ENCODE data around the gene KCNE4.

Gene KCNE4

GRCh38 chr2:223019987-223020717, 31.8 kb upstream of the KCNE4 start:
- Histone ChIP-seq H3F3A (ENCODE audit: insufficient read depth, low read length) (no peaks in the 10 kb centered on the region), H2AFZ (ENCODE audit: low read length) (no peak overlapping the region), H3K79me2 (ENCODE audit: low read length) (no peaks in the 10 kb centered on the region), H3K4me1 (ENCODE audit: low read length) (no peaks in the 10 kb centered on the region), H3K9me2 (replicated peaks; ENCODE audit: insufficient read depth, low read length) (no peaks in the 10 kb centered on the region), H3K36me3 (replicated peaks; ENCODE audit: insufficient read depth, low read length) (no peaks in the 10 kb centered on the region), H3K9me3 (replicated peaks; ENCODE audit: insufficient read depth, low read length) (no peaks in the 10 kb centered on the region), H3K27ac (ENCODE audit: low read length) (no peak overlapping the region), H3K4me3 (ENCODE audit: low read length) (no peak overlapping the region), H4K20me1 (ENCODE audit: insufficient read depth, low read length) (no peaks in the 10 kb centered on the region), H3K4me2 (ENCODE audit: low read depth, low read length) (no peak overlapping the region), H3K9ac (ENCODE audit: low read length) (no peak overlapping the region), H3K27me3 (replicated peaks; ENCODE audit: insufficient read depth, low read length) (no peaks in the 10 kb centered on the region)
- TF ChIP-seq EZH2 (optimal IDR thresholded peaks at IDR 0.05; ENCODE audit: low read depth, low read length): no peak
- no peak for TF ChIP-seq EZH2phosphoT487 (IDR thresholded peaks at IDR 0.05; ENCODE audit: low read length)
- TF ChIP-seq, protein P1, sequence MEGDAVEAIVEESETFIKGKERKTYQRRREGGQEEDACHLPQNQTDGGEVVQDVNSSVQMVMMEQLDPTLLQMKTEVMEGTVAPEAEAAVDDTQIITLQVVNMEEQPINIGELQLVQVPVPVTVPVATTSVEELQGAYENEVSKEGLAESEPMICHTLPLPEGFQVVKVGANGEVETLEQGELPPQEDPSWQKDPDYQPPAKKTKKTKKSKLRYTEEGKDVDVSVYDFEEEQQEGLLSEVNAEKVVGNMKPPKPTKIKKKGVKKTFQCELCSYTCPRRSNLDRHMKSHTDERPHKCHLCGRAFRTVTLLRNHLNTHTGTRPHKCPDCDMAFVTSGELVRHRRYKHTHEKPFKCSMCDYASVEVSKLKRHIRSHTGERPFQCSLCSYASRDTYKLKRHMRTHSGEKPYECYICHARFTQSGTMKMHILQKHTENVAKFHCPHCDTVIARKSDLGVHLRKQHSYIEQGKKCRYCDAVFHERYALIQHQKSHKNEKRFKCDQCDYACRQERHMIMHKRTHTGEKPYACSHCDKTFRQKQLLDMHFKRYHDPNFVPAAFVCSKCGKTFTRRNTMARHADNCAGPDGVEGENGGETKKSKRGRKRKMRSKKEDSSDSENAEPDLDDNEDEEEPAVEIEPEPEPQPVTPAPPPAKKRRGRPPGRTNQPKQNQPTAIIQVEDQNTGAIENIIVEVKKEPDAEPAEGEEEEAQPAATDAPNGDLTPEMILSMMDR (IDR thresholded peaks at IDR 0.05; ENCODE audit: low read length): no peak
- no peak for DNase-seq

DNA sequence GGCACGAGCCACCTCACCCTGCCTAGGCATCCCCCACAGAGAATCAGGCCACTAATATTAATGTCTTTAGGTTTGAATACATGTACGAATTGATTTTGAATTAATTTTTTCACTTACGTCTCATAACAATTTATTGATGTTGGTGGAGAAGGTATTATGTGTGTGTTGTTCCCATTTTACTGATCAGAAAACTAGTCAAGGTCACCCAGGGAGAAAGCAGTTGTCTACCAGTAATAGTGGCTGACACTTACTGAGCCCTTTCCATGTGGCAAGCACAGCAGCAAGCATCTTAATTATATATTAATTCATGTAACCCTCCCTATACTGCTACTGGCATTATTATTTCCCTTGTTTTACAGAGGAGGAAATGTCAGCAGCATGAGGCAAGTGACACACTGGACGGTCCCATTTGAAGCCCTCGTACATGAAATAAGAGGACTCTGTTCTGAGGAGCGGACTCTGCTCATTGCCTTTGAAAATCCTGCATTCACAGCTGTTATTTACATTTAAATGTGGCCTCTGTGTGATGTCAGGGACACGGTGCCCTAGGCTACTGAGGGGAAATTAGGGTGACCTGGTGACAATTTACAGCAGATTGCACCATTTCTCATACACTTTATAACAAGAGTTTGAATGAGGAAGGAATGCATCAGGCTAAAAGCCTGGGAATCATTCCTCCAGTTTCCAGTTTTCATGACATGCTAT, 30.9 kb upstream of the KCNE4 start:
- H2AFZ ChIP-seq (ENCODE audit: low read length): no peak overlapping the region
- no peaks in the 10 kb centered on the region for H4K20me1 ChIP-seq (ENCODE audit: insufficient read depth, low read length)
- H3K27me3 ChIP-seq (replicated peaks; ENCODE audit: insufficient read depth, low read length): no peaks in the 10 kb centered on the region
- no peak overlapping the region for H3K27ac ChIP-seq (ENCODE audit: low read length)
- H3K9me2 ChIP-seq (replicated peaks; ENCODE audit: insufficient read depth, low read length): no peaks in the 10 kb centered on the region
- no peaks in the 10 kb centered on the region for H3F3A ChIP-seq (ENCODE audit: insufficient read depth, low read length)
- no peak overlapping the region for H3K4me2 ChIP-seq (ENCODE audit: low read depth, low read length)
- H3K9ac ChIP-seq (ENCODE audit: low read length): no peak overlapping the region
- H3K79me2 ChIP-seq (ENCODE audit: low read length): no peaks in the 10 kb centered on the region
- TF ChIP-seq EZH2phosphoT487 (IDR thresholded peaks at IDR 0.05; ENCODE audit: low read length) (no peak), EZH2 (optimal IDR thresholded peaks at IDR 0.05; ENCODE audit: low read depth, low read length) (no peak)
- TF ChIP-seq, protein P1 (IDR thresholded peaks at IDR 0.05; ENCODE audit: low read length): no peak
- no peak for DNase-seq
- no peaks in the 10 kb centered on the region for H3K36me3 ChIP-seq (replicated peaks; ENCODE audit: insufficient read depth, low read length)
- no peak overlapping the region for H3K4me3 ChIP-seq (ENCODE audit: low read length)
- no peaks in the 10 kb centered on the region for H3K4me1 ChIP-seq (ENCODE audit: low read length)
- no peaks in the 10 kb centered on the region for H3K9me3 ChIP-seq (replicated peaks; ENCODE audit: insufficient read depth, low read length)

DNA sequence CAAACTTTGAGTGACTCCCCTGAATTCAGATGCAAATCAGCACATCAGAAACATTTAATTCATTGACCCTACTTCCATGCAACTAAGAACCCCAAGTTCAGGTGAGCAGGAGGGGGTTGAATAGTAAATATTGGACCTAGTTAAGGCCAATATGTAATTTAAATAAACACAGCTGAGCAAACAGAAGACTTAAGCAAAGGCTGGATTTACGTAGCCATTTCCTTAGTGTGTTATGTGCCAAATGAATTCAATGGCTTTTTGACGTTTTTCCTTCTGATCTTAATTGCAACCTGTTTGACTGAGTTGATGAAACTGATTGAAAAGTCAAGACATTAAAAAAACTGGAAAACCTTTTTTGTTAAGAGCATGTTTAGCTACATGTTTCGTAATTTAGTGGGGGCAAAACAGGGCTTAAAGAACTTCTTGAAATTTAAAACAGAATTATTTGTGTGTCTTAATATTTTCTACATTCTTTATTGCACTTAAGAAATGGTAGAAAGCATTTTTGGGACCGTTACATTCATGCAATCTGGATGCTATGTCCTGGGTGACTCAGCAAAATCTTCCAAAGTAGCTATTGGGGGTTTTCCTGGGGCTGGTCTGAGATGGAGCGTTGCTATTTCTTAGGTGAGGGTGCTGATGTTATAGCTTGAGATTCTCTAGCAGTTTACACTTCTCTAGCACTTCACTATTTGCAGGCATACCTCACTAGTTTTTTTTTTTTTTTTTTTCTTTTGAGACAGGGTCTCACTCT, 25.5 kb upstream of the KCNE4 start:
- no peaks in the 10 kb centered on the region for H3K79me2 ChIP-seq (ENCODE audit: low read length)
- H2AFZ ChIP-seq (ENCODE audit: low read length): no peak overlapping the region
- H3F3A ChIP-seq (ENCODE audit: insufficient read depth, low read length): no peaks in the 10 kb centered on the region
- no peaks in the 10 kb centered on the region for H3K4me1 ChIP-seq (ENCODE audit: low read length)
- no peak for DNase-seq
- no peak overlapping the region for H3K4me2 ChIP-seq (ENCODE audit: low read depth, low read length)
- H3K36me3 ChIP-seq (replicated peaks; ENCODE audit: insufficient read depth, low read length): no peaks in the 10 kb centered on the region
- H3K9me2 ChIP-seq (replicated peaks; ENCODE audit: insufficient read depth, low read length): no peaks in the 10 kb centered on the region
- no peak for TF ChIP-seq EZH2phosphoT487 (IDR thresholded peaks at IDR 0.05; ENCODE audit: low read length)
- TF ChIP-seq, protein P1 (IDR thresholded peaks at IDR 0.05; ENCODE audit: low read length): no peak
- TF ChIP-seq EZH2 (optimal IDR thresholded peaks at IDR 0.05; ENCODE audit: low read depth, low read length): no peak
- H3K27ac ChIP-seq (ENCODE audit: low read length): no peak overlapping the region
- H3K4me3 ChIP-seq (ENCODE audit: low read length): no peak overlapping the region
- no peaks in the 10 kb centered on the region for H4K20me1 ChIP-seq (ENCODE audit: insufficient read depth, low read length)
- H3K9ac ChIP-seq (ENCODE audit: low read length): no peak overlapping the region
- no peaks in the 10 kb centered on the region for H3K27me3 ChIP-seq (replicated peaks; ENCODE audit: insufficient read depth, low read length)
- no peaks in the 10 kb centered on the region for H3K9me3 ChIP-seq (replicated peaks; ENCODE audit: insufficient read depth, low read length)
